Posterior cingulate gyrus (tissue), 11 donors: ENCODE measurements around the gene ENPP6.
A peak's percentile ranks its signal among the peaks of the same experiment; 100 is the strongest.

Experiments
- DNase-seq, 10 donors: peaks; one replicate each; pipeline versions ENCODE4 v3.0.0 to v3.0.0-alpha.2; 2020 to 2021; ENCODE audit warnings: mixed read lengths in 3 of 10
- intact Hi-C: fragments of 100-400 bp; cut with DNase I; formaldehyde crosslinking; loops from one replicate; pipeline ENCODE4 v1.15.1; 2023

The ENPP6 gene

DNA sequence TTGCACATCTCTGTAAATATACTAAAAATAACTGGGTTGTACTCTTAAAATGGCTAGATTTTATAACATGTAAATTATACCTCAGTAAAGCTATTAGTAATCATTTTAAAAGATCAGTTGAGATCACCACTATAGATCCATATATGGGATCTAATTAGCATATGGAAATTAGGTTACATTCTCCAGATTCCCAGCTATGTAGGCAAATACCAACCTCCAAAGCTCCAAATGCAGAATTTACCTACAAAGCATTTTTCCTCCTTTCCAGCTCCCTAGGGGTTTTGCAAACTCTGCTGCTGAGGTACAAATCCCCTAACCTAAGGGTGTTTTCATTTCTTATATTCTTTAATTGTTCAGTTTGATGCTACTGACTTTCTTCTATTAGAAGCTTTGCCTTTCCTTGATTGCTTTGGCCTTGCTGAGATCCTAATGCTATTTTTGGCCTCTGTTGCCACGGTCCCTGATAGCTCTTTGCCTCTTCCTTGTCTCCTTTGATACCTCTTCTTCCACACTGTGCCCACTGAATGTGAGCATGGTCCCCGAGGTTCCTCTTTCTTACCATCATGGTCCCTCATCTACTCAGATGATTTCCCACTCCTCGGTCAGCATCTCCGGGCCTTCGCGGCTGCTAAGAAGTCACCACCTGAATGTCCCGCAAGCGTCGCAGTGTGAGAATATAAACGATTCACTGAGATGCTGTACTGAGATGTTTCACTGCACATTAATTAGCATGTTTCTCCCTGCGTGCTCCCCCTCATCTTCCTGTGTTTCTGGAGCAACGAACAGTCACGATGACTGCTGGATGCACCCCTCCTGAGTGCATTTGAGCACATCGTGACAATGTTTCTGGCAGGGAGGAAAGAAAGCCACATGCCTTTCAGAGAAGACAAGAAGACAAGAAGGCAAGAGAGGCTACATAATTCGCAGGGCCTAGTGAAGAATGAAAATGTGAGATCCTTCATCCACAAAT lies 23.8 kb downstream of the ENPP6 start:
- intact Hi-C loops, result no loop called here
- no peak for DNase-seq

DNA sequence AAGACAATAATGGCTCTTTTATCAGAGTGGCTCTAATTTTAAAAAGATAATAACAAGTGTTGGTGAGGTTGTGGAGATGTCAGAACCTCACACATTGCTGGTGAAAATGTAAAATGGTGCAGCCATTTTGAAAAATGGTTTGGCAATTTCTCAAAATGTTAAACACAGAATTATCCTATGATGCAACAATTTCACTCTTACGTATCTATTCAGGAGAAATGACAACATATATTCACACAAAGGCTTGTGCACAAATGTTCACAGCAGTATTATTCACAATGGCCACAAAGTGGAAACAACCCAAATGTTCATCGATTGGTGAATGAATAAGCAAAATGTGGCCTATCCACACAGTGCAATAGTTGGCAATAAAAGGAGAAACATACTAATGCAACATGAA lies 24.7 kb downstream of the ENPP6 start:
- no peak for DNase-seq
- intact Hi-C loops, result no loop called here

DNA sequence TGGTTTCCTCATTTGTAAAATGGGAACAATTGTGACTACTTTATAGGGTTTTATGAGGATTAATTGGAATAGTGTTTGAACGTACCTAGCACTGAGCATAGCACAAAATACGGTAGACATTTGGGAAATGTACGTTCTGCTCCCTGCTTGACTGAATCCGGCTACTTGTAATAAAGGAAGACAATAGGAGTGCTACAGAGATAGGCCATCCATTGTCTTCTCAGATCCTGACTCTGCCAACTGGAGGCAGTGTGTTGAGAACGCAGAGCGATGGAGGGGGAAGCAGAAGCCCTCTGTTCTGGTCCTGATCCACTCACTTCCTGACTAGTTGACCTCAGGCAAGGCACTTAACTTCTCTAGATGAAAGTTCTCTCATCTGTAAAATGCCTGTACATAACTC lies 26.4 kb downstream of the ENPP6 start:
- peak in 1 of 10 donors; percentile 57 for DNase-seq
- intact Hi-C loops, result no loop called here

DNA sequence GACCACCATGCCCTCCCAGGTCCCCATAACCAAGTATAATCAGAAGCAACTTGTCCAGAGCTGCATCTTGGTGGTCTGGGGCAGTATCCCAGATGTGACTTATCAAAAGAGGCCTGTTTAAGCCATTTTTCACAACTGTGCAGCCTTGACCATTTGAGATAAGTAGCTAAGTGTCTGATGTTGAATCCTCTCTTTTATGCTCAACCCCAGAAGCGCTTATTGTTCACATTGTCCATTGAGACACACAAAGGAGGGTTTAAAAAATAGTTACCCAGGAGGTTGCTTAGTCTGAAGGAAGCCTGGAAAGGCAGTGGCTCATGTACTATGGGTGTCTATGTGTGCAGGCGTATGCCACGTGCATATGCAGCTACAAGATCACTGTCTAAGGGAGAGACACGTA lies 27.0 kb downstream of the ENPP6 start:
- peak in 1 of 10 donors; percentile 23 for DNase-seq

DNA sequence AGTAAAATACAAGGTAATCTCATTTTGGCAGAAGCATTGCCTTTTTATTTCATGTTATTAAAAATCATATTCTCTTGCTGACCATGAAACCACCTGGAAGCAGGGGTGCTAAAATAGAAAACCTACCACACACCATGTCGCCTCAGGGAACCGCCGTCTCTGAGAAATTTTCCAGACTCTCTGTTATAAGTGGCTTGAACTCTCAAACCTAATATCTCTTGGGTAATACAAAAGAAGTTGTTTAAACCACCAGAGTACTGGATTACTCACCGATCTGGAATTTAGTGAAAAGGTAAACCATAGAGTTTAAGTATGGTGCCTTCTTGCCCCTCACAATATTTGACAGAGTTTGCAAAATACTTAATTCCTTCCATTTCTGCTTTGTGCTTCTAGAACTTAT lies 27.7 kb downstream of the ENPP6 start:
- intact Hi-C loops, result no loop called here
- DNase-seq, result no peak

More for the DNA sequence above, 27.0 kb downstream of the ENPP6 start:
- intact Hi-C loops, result no loop called here

DNA sequence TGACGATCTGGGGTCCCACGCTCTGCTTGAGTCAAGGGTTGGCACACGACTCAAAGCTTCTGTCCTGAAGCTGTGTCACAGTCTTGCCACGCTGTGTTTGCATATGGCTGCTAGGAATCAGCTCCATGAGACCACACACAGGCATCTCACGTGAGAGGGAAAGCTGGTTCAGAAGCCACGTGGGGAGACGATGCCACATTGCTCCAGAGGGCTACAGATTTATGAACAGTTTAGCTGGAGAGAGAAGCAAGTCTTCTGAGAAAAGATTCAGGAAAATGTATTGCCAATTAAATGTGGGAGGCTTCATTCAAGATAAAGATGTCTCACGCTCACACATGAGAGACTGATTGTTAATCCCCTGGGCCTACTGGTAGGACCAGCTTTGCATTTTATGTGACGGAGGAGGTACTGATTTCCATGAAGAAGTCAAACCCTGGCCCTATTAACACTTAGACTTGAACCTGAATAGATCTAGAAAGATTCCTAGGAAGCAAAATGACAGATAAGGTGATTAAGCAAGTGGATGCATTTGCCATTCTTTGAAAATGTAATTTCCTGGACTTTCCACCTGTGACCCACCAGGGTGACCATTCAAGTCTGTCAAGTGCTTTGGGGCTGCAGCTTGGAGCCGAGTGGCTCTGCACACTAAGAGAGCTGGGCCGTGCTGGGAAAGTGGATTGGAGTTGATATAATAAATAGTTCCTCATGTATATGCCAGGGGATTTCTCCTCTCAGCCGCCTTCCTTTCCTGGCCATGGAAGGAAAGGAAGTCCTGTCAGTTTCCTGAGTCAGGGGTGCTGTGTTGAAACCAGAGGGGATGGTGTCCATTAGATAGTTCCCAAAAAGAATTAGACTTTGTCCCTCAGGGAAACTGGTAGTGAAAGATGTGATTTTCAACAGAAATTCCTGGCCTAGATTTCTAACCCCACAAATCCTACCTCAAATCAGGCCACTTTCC lies 29.0 kb downstream of the ENPP6 start:
- intact Hi-C loops, result no loop called here
- no peak for DNase-seq

DNA sequence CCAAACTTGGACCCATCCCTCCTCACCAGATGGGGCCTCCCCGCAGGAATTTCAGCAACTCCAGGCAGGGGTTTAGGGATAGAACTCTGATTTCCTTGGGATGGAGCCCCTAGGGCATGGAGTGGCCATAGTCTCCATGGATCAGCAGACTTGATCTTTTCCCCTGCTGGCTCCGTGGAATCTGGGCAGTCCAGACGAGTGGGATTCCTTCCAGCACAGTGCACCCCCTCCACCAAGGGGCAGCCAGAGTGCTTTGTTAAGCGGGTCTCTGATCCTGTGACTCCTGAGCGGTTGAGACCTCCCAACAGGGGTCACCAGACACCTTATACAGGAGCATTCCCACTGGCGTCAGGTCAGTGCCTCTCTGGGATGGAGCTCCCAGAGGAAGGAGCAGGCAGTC lies 40.4 kb downstream of the ENPP6 start:
- DNase-seq, result no peak
- intact Hi-C loops, result no loop called here

DNA sequence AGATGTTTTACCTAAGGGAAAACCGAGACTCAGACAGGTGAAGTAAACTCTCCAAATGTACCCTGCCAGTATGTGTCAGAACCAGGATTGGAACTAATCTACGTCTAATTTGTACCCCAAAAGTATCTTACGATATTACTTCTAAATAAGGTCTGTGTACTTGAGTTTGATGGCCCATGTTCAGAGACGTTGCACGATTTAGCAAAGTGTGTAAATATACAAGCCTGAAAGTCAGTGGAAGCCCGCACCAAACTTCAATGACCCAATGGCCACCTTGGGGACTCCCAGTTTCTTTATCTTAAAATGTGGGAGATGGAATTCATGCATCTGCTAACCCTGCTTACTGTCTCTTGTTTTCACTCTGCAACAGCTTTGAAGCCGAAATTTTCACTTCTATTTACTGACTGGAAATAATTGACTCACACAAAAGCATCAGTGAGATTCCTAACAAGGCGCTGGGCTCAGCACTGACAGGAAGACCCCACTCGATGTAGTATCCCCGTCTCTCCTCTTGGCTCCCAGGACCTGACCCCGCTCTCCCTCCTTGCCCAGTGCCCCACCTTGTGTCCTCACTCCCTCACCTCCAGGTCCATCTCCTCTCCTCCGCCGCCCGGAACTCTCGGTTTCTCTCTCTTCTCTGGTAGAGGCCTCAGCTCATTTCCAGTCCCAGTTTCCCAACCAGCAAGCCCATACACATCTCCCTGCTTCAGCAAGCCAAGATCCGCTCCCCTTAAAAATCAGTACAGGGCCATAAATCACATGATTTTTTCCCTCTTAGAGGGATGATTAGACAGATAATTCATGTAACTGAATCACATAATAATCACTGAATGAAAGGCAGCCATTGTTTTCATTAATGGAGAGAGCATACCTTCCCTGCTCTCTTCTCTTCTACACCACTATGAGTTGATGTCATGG lies 42.8 kb downstream of the ENPP6 start:
- intact Hi-C loops, result no loop called here
- DNase-seq, result no peak

DNA sequence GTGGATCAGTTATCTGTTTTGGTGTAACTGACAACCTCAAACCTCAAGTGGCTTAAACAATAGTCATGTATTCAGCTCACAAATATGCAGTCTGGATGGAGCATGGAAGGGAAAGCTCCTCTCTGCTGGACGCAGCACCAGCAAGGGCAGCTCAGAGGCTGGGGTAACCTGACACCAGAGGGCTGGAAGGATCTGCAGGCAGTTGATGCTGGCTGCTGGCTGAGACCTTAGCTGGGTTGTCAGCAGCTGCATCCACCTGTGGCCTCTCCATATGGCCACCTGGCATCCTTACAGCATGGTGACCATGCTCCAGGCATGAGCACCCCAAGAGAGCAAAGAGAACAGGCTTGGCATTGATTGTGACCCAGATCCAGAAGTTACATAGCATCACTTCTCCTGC lies 46.7 kb downstream of the ENPP6 start:
- intact Hi-C loops, result no loop called here
- no peak for DNase-seq

DNA sequence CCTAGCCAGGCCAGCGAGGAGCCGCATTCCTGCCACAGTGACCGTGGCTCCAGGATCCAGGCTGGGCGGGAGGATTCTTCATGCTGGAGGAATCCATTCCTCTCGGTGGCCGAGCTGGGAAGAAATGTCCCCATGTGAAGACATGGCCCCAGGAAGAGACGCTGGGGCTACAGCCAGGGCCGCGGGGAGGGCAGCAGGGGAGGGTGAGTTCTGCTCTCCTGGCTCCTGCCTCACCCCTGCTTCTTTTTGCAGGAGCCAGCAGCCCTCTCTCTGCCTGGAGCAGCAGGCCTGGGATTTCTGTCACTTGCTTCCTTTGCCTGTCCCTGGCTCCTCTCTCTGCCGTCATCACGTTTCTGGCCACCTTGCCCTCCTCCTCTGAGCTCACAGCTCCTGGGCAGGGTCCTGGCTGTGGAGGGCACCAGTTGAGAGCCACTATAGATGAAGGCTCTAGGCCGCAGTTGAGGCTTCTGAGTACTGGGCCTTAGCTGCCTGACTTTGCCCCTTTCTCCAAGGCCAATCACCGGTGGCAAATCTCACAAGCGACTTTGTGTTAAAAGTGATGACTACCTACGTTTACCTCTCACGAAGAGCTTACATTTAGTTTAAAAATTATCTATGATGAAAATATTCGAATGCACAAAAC lies 48.3 kb downstream of the ENPP6 start:
- peak in 1 of 10 donors; percentile 66 for DNase-seq
- intact Hi-C loops, result loop anchor here (2.0 kb wide), 1 partner anchor 81 kb away; no protein-coding TSS in a partner anchor

DNA sequence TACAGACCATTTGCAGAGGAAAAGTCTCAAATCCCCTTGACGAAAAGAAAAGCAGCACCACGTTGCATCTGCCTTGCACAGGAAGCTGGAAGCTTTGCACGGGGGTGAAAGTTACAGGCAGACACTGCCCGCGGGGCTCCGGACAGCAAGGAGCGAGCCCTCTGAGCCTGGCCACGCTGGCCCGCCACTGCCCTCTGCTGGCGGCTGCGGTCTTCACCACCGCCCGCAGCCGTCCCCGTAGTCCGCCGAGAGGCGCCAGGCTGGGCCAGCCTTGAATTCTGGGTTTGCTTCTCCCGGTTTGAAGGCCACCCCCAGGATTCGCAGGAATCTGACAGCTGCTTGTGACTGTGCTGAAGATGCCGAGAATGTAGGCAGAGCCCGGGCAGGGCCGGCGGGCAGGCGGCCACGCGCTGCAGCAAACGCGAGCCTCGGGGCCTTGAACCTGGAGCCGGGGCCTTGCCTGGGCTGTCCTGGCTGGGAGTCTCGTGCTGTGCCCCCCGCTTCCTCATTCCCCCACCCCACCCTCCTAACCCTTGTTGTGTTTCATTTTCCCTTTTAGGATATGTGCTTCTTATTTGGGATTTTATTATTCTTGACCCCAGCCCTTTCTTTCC lies 49.2 kb downstream of the ENPP6 start:
- DNase-seq, result peak; percentile 58 to 98 (median 80)
- intact Hi-C loops, result loop anchor here (1.0 to 2.0 kb wide), 2 partner anchors 82 to 328 kb away; no protein-coding TSS in a partner anchor

DNA sequence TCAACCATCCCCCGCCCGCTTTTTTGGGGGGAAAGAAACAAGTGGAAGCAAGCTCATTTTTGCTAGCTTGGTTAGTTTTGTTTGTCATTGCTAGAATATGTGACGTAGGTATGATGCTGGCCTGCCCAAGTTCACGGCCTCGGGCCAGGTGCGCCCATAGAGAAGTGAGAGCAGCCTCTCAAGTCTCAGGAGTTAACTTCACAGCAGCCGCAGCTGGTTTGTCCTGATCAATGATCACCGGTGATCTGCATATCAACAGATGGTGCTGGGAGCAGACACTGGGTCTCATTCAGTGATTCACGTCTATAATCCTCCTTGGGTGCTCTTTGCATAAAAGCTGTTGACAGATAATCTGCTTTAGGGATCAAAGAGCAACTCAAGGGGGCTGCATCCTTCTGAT lies 50.1 kb downstream of the ENPP6 start:
- intact Hi-C loops, result no loop called here
- no peak for DNase-seq

DNA sequence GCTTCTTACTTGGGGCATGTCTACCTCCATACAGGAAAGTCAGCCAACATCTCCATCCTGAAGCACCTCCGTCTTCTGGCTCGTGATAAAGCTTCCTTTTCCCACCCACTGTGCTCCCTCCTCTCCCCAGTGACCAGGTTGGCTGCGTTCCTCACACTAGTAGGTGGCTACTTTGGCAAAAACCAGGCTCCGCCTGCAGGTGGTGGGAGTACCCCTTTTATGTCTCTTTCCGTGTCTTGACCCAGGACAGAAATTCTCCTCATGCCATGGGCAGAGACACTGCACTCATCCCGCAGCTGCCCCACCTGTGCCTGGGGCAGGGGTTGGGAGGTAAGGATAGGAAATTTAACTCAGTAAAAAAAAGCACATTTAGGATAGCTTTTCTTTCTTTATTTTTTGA lies 50.9 kb downstream of the ENPP6 start:
- DNase-seq, result no peak
- intact Hi-C loops, result no loop called here

DNA sequence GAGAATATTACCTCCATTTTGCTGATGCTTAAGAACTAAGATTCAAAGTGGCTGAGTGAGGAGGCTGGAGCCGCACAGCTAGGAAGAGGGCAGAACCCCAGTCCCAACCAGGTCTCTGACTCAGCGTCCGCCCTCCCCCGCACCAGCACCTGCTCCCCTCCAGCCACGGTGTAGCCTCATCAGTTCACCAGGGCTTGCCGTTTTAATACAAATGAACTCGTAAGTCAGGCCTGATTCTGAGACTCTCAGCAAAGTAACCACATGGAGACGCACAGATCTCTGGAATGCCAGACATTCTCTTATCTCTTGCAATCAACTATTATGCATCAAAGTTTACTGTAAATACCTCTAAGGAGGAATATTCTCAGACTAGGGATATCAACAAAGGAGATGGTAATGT lies 52.4 kb downstream of the ENPP6 start:
- intact Hi-C loops, result no loop called here
- no peak for DNase-seq

DNA sequence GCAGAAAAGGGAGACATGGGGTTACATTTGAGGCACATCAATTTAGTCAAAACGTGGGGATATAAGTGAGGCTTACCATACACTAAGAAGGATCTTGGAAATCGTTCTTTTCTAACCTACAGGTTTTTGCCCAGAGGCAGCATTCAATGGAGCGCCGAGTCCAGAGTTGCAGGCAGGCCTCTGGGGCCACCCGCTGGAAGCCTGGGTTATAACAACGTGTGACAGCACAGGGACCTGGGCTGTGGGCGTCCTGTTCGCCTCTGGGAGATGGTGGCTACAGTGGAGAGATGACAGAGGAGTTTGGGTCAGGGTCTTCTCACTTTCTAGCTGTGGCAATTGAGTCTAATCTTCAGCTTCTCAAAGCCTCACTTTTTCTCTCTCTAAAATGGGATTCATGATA lies 53.9 kb downstream of the ENPP6 start:
- peak; percentile 40 to 97 (median 78) for DNase-seq
- intact Hi-C loops, result loop anchor here (1.0 to 5.0 kb wide), 2 partner anchors 62 to 324 kb away; no protein-coding TSS in a partner anchor

DNA sequence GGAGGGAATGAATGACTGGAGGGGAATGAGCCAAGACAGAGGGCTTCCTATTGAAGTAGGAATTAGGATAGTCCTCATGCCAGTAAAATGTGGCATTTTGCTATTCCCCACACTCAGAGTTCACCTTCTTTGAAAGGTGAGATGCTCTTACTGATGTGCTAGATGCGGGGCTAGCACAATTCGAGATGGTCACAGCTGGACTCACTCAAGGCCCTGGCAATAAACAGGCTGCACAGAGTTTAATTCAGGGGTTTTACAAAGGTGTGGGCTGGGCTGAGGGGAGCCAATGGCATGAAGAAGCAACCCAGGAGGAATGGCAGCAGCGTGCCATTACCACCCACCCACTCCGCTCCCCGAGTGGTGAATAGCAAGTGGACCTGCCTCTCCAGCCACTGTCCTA lies 55.1 kb downstream of the ENPP6 start:
- intact Hi-C loops, result loop anchor here (5.0 kb wide), 1 partner anchor 60 kb away; no protein-coding TSS in a partner anchor
- no peak for DNase-seq

DNA sequence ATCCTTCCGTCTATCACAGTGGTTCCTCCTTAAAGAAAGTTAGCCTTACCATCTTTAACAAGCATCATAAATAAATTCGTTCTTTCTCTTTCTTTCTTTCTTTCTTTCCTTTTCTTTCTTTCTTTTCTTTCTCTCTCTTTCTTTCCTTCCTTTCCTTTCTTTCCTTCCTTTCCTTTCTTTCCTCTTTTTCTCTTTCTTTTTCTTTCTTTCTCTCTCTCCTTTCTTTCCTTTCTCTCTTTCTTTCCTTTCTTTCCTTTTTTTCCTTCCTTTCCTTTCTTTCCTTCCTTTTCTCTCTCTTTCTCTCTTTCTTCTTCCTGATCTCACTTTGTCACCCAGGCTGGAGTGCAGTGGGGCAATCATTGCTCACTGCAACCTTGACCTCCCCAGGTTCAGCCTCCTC lies 60.4 kb downstream of the ENPP6 start:
- intact Hi-C loops, result no loop called here
- DNase-seq, result no peak

DNA sequence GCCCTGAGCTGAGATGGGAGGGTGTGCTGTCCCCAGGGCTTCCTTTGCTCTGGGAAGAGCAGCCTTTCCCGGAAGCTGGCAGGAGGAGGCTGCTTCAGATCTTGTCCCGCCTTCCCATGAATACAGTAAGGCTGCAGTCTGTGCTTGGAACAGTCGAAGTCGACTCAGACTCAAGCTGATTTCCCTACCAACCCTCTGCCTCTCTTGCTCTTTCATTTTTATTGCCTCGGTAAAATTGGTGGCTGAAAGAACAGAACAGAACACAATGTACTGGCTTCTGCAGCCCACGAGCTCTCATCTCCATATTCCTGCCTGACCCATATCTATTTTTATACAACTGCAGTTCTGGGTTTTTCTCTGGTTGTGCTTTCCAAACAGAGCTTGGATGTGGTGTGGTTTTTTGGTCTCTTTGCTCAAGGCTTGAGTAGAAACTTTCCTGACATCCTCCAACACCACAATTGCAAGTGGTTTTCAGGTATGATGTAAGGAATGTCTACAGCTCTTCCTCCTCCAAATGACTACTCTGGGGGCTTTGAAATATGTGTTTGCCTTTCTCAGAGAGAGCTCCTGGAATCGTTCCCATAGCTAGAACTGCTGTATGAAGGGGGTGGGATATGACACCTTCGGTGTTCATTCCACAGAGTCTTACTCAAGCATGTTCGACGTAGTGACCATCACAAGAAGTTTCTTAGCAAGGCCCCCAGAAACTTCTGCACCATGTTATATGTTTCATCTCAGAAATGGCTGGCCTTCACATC lies 61.3 kb downstream of the ENPP6 start:
- peak in 5 of 10 donors; percentile 22 to 85 (median 28) for DNase-seq
- intact Hi-C loops, result loop anchor here (1.0 kb wide), 1 partner anchor 251 kb away; the partner anchor contains the start of gene STOX2
